Brain microvascular endothelial cell (primary cell): ENCODE measurements around the gene CHAC1.

Experiments
- DNase-seq: peaks from one replicate; pipeline ENCODE4 v3.0.0-alpha.2; 2020
- H3K27ac ChIP-seq: fragments of 250-450 bp; sonication (Bioruptor Pico); 2 replicates; pipeline ENCODE4 v1.5.1; 2020; ENCODE audit warnings: mild to moderate bottlenecking, moderate library complexity
- H3K27me3 ChIP-seq: fragments of 250-450 bp; sonication (Bioruptor Pico); replicated peaks from 2 replicates; pipeline ENCODE4 v1.5.1; 2020; ENCODE audit warnings: mild to moderate bottlenecking
- H3K36me3 ChIP-seq: fragments of 250-450 bp; sonication (Bioruptor Pico); replicated peaks from 2 replicates; pipeline ENCODE4 v1.5.1; 2020; ENCODE audit warnings: mild to moderate bottlenecking
- H3K4me3 ChIP-seq: 2 replicates; pipeline ENCODE4 v1.5.1; 2011; ENCODE audit warnings: low read depth, mild to moderate bottlenecking, control low read depth, low read length, moderate library complexity
- CTCF ChIP-seq: IDR thresholded peaks from 2 replicates; pipeline ENCODE4 v1.5.1; 2011; ENCODE audit warnings: low read depth, mild to moderate bottlenecking, moderate library complexity, low read length, control low read depth, inconsistent platforms; ENCODE audit errors: missing control alignments
- in situ Hi-C: cut with HindIII; loops from 2 replicates; pipeline ENCODE4 v1.10.0; 2017; ENCODE audit warnings: low sequenced_read_pairs, low pct_ligation_motif_present

The CHAC1 gene

GRCh38 chr15:40908095-40908494 is 45.2 kb upstream of the CHAC1 start:
- Histone ChIP-seq H3K36me3 (peaks cover 8% of the 10 kb centered on the region), H3K4me3 (no peak overlapping the region), H3K27ac (no peak overlapping the region), H3K27me3 (no peaks in the 10 kb centered on the region)
- no peak for TF ChIP-seq CTCF
- no peak for DNase-seq
- in situ Hi-C loops = loop anchor here (25.0 kb wide), 1 partner anchor 104 kb away; no protein-coding TSS in a partner anchor

GRCh38 chr15:40909662-40910630 is 43.3 kb upstream of the CHAC1 start:
- in situ Hi-C loops = loop anchor here (25.0 kb wide), 1 partner anchor 102 kb away; no protein-coding TSS in a partner anchor
- TF ChIP-seq CTCF = no peak
- Histone ChIP-seq H3K27ac (no peak overlapping the region), H3K4me3 (no peak overlapping the region), H3K27me3 (no peaks in the 10 kb centered on the region), H3K36me3 (no peaks in the 10 kb centered on the region)
- no peak for DNase-seq

- Histone ChIP-seq H3K4me3 (no peak overlapping the region), H3K36me3 (no peaks in the 10 kb centered on the region), H3K27me3 (no peaks in the 10 kb centered on the region), H3K27ac (no peak overlapping the region)
- TF ChIP-seq CTCF = no peak
- in situ Hi-C loops = loop anchor here (25.0 kb wide), 1 partner anchor 101 kb away; no protein-coding TSS in a partner anchor
- DNase-seq = no peak
Measured at GRCh38 chr15:40911141-40911540, 42.1 kb upstream of the CHAC1 start.

- no peak for TF ChIP-seq CTCF
- no peaks in the 10 kb centered on the region for H3K36me3 ChIP-seq
- no peak overlapping the region for H3K27ac ChIP-seq
- in situ Hi-C loops = loop anchor here (25.0 kb wide), 1 partner anchor 101 kb away; no protein-coding TSS in a partner anchor
- no peak for DNase-seq
- H3K4me3 ChIP-seq = no peak overlapping the region
- no peaks in the 10 kb centered on the region for H3K27me3 ChIP-seq
Measured at GRCh38 chr15:40911693-40912092, 41.6 kb upstream of the CHAC1 start.

GRCh38 chr15:40912478-40912877 is 40.8 kb upstream of the CHAC1 start:
- DNase-seq = no peak
- in situ Hi-C loops = loop anchor here (25.0 kb wide), 1 partner anchor 100 kb away; no protein-coding TSS in a partner anchor
- Histone ChIP-seq H3K27me3 (no peaks in the 10 kb centered on the region), H3K4me3 (no peak overlapping the region), H3K27ac (no peak overlapping the region), H3K36me3 (no peaks in the 10 kb centered on the region)
- no peak for TF ChIP-seq CTCF
